PC-3 (cell line): ENCODE data around the gene A2ML1.

Source experiments
- EZH2 ChIP-seq: fragments of 300-600 bp; sonication (generic); IDR thresholded peaks from one replicate; pipeline ENCODE4 v1.6.1; 2017; ENCODE audit warnings: antibody characterized with exemption, mild to moderate bottlenecking, low read length; ENCODE audit not compliant: unreplicated experiment
- TF ChIP-seq, protein P1 (sequence below): fragments of 300-600 bp; sonication (generic); conservative IDR thresholded peaks from 2 replicates; pipeline ENCODE4 v1.5.1; 2017; ENCODE audit warnings: antibody characterized with exemption, low read depth, mild to moderate bottlenecking, low read length

DNA sequence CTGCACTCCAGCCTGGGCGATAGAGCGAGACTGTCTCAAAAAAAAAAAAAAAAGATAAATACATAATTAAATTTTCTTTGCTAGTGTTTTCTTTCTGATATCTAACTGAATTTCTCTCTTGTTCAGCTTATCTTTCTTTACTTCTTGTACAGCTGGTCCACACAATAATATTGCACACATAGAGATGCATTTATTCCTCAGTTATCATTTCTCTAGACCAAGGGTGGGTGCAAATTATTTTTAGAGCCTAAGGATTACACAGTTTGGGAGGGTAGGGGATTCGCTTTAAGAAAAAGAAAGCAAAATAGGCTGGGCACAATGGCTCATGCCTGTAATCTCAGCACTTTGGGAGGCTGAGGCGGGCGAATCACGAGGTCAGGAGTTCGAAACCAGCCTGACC is 17.9 kb downstream of the A2ML1 start:
- no peak for TF ChIP-seq EZH2
- TF ChIP-seq, protein P1, sequence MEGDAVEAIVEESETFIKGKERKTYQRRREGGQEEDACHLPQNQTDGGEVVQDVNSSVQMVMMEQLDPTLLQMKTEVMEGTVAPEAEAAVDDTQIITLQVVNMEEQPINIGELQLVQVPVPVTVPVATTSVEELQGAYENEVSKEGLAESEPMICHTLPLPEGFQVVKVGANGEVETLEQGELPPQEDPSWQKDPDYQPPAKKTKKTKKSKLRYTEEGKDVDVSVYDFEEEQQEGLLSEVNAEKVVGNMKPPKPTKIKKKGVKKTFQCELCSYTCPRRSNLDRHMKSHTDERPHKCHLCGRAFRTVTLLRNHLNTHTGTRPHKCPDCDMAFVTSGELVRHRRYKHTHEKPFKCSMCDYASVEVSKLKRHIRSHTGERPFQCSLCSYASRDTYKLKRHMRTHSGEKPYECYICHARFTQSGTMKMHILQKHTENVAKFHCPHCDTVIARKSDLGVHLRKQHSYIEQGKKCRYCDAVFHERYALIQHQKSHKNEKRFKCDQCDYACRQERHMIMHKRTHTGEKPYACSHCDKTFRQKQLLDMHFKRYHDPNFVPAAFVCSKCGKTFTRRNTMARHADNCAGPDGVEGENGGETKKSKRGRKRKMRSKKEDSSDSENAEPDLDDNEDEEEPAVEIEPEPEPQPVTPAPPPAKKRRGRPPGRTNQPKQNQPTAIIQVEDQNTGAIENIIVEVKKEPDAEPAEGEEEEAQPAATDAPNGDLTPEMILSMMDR: no peak
